Testis (tissue), 2 donors: ENCODE measurements around the gene RRP15.

Source experiments
- CTCF ChIP-seq, 3 experiments: fragments of 450-650 bp in 2 of 3; fragments of 200-600 bp in 1 of 3; sonication (generic) in 1 of 3; IDR thresholded peaks; one replicate each; pipeline ENCODE4 v1.5.1; 2016 to 2019; ENCODE audit warnings: antibody characterized with exemption in 3 of 3, mild to moderate bottlenecking in 2 of 3, moderate library complexity in 1 of 3
- POLR2A ChIP-seq: fragments of 450-650 bp; IDR thresholded peaks from one replicate; pipeline ENCODE4 v1.6.1; 2017; ENCODE audit warnings: antibody characterized with exemption, mild to moderate bottlenecking, moderate library complexity

DNA sequence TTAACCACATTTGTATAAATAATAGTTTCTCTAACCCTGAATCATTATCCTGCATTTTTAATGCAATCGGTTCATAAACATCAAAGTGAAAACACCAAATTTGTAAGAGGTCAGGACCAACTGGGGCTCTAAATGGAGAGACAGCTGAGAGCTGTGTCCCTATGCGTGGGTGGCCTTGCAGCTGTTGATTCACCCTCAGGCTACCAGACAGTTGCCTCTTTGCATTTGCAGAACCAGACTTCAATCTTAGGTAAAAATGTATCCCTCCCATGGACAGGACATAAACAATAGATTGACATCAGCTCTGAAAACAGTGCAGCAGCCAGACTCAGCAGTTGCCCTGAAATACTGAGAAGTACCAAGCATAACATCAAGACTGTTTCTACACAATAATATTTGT lies 51.2 kb downstream of the RRP15 start:
- no peak for TF ChIP-seq CTCF (IDR thresholded peaks at IDR 0.05)
- TF ChIP-seq POLR2A, result no peak
